NCI-H128 (cell line): ENCODE results near the gene FGR.
A peak's percentile ranks its signal among the peaks of the same experiment; 100 is the strongest.
"Not testable (repeated sequence)": the region's sequence is repeated elsewhere in the genome, so short reads cannot be mapped to it uniquely, and the experiment has no call there.

ENCODE experiments used
- DNase-seq: peaks from one replicate; lab custom pipeline; 2025; ENCODE audit not compliant: unreplicated experiment; lab: John Stamatoyannopoulos, UW

The FGR gene

DNA sequence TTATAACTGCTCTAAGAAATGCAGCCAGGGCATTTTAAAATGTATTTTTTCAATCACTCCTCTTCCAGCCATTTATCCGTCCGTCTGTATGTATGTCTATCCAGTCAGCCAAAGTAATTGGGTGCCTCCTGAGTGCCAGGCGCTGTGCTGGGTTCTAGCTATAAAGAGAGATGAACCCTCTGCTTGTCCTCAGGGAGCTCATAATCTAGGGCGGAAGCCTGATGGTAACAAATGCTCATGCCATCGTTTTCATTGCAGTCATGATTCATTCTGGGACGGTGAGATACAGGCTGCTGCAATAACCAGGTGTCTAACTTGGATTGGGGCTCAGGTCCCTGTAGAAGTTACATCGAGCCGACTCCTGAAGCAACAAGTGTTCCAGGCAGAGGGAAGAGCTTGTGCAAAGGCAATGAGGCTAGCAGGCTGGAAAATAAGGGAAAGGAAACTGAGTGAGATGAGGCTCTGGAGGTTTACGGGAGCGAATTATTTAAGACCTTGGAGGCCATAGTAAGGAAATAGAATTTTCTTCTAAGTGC is 25.4 kb upstream of the FGR start:
- DNase-seq: no peak

DNA sequence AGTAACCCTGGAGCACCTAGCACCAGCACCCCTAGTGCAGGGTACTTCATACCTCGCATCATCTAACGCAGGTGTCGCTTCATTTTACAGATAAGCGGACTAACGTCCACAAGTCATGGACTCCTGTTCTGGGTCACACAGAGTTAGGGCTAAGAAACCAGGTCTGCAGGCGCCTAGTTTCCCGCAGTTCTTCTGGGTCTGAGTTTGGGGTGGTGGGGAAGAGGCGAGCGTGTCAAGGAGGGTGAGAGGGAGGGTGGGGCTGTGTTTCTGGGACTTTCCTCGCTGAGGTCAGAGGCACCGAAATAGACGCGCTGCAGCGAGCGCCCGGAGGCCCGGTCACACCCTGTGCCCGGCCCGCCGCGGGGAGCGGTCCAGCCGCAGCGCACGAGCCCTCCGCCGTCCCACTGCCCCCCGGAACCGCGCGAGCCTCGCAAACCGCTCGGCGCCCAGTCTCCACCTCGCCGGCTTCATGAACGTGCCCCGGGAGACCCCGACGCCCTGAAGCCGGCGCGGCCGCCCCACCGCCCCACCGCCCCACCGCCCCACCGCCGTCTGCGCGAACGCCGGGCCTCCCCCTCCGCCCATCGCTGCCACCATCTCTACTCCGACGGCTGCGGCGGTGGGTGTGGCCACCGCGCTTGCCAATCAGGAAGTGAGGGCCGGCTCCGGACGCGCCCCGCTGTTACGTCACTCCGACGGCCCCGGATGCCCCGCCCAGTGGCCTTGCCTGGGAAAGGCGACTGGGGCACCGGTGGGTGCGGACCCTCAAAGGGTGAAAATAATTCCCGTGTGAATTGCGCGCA is 24.7 kb upstream of the FGR start:
- peak; percentile 84 for DNase-seq

DNA sequence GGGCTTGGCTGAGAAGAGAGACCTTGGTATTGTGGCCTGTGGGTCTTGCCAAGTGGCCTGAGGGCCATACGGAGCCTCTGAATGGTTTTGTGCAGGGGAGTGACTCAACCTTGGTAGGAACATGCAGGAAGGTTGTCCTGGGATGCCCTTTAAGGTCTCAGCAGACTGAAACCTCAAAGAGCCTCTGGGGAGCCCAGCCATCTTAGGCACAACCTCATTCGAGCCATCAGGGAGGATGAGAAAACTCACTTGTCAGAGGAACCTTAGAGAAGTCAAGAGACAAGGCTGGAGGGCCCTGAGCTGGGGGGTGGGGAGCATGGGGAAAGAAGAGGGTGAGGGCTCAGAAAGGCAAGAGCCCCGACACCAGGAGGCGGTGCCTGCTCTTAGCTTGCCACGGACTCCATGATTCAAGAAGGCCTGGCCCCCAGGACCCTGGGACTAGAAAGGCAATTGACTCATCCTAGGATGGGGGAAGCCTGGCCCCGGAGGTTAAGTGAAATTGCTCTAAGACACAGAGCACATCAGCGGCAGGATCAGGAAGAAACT is 24.0 kb upstream of the FGR start:
- no peak for DNase-seq

DNA sequence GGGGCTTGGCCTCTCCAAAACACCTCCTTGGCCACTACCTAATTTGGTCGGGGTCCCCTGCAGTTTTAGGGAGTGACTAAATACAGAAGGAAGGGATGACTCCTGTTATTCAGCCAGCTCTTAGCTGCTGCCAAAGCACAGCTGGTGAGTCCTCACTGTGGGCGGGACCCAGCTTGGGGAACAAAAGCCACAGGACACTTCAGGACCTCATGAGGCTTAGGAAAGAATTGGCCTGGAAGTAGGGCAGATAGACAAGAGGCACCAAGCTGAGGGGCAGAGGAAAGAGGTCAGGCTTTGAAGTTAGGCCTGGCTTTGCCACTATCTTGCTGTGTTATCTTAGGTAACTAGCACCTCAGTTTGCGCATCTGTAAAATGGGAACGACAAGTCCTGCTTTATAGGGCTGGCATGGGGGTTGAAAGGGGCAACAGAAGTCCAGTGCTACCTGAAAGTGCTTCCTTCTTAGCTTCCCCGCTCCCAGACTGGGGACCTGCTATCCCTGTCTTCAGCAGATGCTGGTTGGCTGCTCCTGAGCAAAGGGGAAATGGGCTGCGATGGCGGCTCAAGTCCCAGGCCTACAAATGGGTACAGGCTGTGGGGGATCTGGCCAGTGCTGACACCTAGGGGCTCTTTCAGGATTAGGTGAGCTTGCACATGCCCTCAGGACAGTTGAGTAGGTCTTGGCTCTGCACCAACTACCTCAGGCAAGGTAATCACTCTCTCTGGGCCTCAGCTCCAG is 21.3 kb upstream of the FGR start:
- DNase-seq: no peak

DNA sequence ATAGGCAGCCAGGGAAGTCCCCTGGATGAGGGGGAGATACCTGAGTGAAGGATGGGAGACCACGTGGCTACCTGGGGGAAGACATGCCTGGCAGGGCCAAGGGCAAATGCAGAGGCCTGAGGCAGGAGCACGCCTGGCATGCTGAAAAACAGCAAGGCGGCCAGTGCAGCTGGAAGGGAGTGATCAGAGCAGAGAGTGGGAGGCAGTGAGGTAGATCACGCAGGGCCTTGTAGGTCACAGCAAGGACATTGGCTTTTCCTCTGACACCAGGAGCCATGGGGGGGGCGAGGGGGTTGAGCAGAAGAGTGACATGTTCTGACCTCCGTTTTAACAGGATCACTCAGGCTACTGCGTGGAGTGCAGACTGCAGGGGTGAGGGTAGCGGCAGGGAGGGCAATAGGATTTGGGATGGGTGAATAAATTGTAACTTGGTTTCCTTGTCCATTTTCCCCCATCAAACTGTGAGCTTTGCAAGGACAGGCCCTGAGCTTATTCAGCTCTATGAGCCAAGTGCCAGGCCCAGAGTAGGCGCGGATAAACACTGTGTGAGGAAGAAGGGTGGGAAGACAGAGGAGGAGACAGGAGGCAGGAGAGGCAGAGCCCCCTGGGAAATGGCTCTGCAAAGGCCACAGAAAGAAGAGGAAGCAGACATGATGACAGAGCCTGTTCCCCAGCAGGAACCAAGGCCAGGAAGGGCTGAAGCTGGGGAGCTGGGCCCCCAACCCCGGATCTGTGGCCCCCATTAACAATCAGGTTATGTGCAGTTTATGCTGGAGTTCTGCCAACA is 20.4 kb upstream of the FGR start:
- DNase-seq: no peak

DNA sequence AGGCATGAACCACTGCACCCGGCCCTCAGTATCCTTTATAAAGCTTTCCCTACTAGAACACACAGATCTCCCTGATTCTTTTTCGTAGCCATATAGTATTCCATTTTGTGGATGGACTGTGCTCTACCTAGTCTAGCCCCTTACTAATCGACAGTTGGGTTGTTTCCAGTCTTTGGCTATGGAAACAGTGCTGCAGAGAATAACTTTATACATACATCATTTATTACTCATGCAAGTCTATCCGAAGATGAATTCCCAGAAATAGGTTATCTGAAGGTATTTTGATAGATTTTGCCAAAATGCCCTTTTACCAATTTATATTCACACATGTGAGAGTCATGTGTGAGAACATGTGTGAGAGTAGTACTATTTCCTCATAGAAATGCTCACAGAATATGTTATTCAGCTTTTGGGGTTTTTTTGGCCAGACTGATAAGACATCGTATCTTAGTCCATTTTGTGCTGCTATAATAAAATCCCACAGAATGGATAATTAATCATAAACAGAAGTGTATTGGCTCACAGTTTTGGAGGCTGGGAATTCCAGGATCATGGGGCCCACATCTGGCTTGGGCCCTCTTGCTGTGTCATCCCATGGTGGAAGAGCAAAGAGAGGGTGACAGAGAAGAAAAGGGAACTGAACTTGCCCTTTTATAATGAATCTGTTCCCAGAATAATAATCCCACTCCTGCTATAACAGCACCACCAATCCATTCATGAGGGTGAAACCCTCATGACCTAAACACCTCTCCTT is 17.3 kb upstream of the FGR start:
- no peak for DNase-seq

DNA sequence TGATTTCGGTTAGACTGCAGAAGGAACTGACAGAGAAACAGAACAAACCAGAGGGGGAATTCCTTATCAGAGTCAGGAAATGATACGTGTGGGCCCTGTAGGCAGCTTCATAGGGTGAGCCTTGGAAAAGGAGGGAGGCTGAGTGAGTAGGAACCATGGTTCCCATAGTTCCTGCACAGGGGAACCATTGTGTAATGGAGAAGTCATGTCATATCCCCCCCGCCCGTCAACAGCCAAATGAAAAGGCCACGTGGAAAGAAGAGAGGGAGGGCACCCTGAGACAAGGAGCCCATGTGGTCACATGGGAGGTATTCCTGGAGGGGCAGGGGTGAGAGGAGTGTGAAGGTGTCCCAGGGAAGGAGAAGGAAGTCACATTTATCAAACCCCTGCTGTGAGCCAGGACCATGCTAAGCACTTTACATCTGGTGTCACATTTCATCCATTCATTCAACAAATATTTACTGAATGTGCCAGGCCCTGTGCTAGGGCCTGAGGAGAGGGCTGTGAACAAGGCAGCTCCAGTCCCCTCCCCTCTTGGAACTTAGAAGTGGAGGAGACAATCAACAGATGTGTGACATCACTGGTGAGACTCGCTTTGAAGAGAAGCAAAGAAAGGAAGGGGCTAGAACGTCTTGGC is 15.7 kb upstream of the FGR start:
- DNase-seq: no peak

DNA sequence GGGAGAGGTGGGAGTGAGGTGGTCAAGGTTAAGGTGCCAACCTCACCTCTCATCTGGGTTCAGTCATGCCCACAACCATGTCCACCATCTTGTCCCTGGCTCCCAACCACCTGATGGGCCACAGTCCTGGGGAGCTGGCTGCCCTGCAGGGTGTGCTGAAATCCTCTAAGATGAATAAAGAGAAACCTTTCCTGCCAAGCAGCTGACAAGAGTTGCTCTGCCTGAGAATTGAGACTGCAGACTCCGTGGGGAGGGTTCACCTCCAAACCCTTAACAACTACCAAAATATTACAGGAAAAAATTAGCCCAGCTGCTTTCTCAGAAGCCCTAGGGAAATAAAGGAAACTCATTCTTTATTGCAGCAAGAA is 15.2 kb upstream of the FGR start:
- DNase-seq: no peak

DNA sequence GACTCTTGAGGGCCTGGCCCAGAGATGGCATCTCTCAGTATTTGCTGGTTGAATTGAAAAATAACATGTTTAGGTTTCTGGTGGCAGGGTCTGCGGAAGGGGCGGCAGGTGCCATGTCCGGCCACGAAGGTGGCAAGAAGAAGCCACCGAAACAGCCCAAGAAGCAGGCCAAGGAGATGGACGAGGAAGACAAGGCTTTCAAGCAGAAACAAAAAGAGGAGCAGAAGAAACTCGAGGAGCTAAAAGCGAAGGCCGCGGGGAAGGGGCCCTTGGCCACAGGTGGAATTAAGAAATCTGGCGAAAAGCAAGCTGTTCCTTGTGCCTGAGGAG is 14.3 kb upstream of the FGR start:
- DNase-seq: no peak

DNA sequence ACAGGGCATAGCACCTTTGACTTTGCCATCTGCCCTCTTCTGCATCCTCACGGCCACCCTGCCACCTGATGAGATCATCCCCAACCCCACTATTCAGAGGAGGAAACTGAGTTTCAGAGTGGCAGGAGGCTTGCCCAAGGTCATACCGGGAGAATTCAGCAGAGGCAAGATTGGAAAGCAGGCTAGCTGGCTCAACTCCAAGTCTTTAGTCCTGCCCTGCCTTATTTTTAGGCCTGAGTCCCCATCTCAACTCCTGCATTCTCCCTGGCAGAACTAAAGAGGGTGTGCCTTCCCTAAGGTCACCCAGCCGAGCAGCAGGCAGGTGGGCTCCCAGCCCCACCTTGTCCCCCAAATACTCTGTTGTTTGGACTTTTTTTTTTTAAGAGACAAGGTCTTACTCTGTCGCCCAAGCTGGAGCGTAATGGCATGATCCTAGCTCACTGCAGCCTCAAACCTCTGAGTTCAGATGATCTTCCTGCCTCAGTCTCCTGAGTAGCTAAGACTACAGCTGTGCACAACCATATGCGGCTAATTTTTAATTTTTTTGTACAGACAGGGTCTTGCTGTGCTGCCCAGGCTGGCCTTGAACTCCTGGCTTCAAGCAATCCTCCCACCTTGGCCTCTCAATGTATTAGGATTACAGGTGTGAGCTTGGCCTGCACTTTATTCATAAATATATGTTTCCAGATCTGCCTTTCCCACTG is 13.8 kb upstream of the FGR start:
- DNase-seq: no peak

DNA sequence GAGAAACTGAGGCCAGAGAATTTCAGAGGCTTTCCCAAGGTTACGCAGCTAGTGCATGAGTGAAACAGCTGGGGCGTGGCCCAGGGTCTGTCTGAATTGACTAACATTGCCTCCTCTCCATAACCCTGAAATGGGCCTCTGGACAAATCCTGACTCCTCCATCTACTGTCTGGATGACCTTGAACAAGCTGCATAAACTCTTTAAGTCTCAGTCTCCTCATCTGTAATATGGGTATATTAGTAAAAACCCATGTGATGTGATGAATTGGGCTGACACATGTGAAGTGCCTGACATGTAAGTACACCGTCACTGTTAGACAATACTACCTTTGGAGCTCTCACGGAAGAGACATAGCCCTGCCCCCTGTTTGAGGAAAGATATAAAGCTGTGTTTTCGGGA is 12.3 kb upstream of the FGR start:
- DNase-seq: no peak

DNA sequence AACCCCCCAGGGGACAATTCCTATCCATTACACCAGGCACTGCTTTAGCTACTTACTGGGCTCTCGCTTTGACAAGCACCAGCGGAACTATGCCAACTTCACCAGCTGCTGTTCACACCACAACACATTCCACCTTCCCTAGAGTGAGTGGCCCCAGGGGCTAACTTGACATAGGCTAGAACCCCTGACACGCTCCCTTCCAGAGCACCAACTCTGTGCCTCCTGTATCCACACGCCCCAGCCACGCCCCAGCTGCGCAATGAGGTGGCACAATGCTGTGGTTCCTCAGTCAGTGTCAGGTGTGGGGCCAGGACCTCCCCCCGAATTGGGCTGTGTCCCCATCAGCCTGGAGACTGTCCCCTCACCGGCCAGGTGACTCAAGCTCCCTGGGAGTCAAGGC is 11.7 kb upstream of the FGR start:
- peak; percentile 20 for DNase-seq

DNA sequence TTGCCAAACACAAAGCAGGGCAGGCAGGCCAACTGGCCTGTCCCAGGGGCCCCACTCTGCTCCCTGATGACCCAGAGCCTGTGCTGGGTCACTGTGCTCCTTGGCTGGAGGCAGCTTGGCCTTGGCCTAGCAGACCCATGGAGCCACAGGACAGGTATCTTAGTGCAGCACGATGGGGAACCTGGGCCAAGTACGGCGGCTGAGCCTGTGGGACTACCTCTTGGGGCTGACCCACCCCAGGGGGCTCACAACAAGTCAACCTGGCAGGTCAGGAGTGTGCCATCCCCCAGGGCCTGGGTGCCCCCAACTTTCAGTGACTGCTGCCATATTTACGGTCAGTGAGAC is 10.1 kb upstream of the FGR start:
- no peak for DNase-seq

DNA sequence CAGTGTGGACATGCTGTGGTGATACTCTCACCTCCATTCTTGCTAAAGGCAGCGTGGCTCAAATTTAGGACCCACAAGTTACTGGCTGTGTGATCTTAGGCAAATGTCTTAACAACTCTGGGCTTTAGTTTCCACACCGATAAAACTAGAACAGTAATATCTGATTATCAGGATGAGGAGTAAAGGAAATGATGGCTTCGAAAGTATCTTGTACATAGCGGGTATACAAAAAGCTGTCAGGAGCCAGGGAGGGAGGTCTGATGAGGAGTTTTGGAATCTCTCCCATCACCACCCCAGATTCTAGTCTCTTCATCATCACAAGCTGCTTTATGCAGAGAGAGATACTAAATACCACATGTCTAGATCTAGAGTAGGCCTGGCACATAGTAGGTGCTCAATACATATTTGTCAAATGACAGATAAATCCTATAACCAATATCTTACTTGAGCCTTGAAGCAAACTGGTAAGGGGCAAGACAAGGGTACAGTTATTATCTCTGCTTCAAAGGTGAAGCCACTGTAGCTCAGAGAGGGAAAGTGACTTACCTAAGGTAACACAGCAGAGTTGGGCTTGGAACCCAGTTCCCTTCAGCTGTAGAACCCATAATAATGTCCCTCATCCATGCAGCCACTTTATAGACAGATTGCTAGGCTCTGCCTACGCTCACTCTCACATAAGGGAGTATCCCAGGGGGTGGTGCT is 9.5 kb upstream of the FGR start:
- no peak for DNase-seq

DNA sequence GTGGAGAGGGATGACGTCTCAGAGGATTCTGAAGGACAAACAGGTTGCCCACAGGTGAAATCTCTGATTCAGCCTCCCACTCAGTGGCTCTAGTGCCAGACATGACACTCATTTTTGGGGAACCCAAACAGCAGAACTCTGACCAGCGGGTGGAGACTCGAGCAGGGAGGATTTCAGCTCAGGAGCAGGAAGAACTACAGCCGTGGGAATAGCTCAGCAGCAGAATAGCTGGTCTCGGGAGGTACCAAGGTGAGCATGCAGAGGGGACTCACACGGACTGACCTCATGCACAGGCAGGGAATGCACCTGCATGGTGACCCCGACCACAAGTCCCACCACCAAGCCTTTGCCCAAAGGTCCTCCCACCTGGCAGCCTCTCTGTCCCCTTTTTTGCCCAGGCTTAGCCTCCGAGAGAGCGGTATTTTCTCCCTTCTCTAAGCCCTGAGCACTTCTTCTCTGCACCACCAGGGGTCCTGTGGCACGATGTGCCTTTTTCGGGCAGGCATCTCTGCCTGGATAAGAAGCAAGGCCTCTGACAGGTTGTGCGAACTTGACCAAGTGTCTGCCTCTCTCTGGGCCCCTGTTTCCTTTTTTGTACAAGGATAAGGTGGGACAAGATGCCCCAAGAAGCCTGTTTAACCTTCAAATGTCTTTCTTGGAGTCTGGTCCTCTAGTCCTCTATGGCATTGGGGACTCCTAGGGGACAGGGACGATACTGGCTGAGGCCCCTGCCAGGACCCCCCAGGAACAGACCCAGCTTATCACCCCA is 8.8 kb upstream of the FGR start:
- DNase-seq: no peak

DNA sequence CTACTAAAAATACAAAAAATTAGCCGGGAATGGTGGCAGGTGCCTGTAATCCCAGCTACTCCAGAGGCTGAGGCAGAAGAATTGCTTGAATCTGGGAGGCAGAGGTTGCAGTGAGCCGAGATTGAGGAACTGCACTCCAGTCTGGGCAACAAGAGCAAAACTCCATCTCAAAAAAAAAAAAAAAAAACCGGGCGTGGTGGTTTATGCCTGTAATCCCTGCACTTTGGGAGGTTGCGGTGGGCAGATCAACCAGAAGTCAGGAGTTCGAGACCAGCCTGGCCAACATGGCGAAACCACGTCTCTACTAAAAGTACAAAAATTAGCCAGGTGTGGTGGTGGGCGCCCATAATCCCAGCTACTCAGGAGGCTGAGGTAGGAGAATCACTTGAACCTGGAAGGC is 5.5 kb upstream of the FGR start:
- DNase-seq: not testable (repeated sequence)

DNA sequence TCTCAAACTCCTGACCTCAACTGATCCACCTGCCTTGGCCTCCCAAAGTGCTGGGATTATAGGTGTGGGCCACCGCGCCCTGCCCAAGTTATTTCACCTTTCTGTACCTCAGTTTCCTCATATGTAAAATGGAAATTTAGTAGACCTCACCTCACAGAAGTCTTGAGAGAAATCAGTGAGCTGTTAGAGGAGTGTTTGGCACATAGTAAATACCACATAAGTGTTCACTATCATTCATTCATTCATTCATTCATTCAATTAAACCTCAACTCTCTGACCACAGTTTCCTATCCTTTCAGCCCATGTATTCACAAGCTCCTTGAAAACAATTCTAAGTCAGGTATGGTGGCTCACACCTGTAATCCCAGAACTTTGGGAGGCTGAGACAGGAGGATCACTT is 3.8 kb upstream of the FGR start:
- no peak for DNase-seq

DNA sequence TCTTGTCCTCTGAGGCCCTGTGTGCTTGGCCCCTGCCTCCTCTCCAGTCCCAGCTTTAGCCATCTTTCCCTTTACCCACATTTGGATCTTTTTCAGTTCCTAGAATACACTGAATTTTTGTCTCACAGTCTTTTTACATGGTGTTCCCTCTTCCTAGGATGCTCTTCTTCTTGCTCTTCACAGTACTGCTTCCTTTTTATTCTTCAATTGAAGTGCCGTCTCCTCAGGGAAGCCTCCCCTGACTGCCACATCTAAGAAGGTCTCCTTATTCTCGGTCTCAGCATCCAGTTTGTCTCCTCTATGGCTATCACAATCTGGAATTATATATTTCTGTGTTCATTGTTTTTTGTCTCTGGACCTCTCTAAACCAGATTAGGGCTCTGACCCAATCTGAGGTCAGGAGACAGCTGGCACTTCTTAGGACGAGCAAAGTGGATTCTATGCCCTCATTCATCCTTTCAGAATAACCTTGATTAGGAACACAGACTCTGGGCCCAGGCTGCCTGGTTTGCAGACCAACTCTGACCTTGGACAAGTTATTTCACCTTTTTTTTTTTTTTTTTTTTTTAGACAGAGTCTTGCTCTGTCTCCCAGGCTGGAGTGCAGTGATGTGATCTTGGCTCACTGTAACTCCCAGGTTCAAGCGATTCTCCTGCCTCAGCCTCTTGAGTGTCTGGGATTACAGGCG is 3.2 kb upstream of the FGR start:
- DNase-seq: no peak
